ENCODE measurements around the gene SHISA4.

- TF ChIP-seq CTCF (IDR thresholded peaks at IDR 0.05) (no peak), POLR2AphosphoS5 (IDR thresholded peaks at IDR 0.05) (peak in 2 of 3 donors; percentile 24 to 39), POLR2A (IDR thresholded peaks at IDR 0.05) (no peak)
Measured at GRCh38 chr1:201903135-201903534, 14.4 kb downstream of the SHISA4 start.
